SJSA1 (cell line): Measurements from ENCODE around the gene KIF1A. TPM values are rescaled to one million over a fixed set of nuclear protein-coding genes. Genes with fewer than 3 reads are reported as not detected.
"Not testable (repeated sequence)": the region's sequence is repeated elsewhere in the genome, so short reads cannot be mapped to it uniquely, and the experiment has no call there.

ENCODE experiments used
- DNase-seq, 2 experiments: peaks; one replicate each; pipeline ENCODE4 v3.0.0-alpha.2; 2015 to 2020; ENCODE audit warnings: low spot score in 2 of 2, low read depth in 1 of 2
- H3K27ac ChIP-seq: fragments of 250-450 bp; sonication (Bioruptor Pico); 2 replicates; pipeline ENCODE4 v1.5.1; 2020; ENCODE audit warnings: mild to moderate bottlenecking, moderate library complexity
- H3K27me3 ChIP-seq: fragments of 250-450 bp; sonication (Bioruptor Pico); replicated peaks from 2 replicates; pipeline ENCODE4 v1.5.1; 2020; ENCODE audit warnings: mild to moderate bottlenecking, moderate library complexity
- H3K36me3 ChIP-seq: fragments of 250-450 bp; sonication (Bioruptor Pico); 2 replicates; pipeline ENCODE4 v1.5.1; 2020; ENCODE audit warnings: mild to moderate bottlenecking
- H3K4me1 ChIP-seq: fragments of 250-450 bp; sonication (Bioruptor Pico); replicated peaks from 2 replicates; pipeline ENCODE4 v1.6.1; 2021; ENCODE audit warnings: mild to moderate bottlenecking
- H3K4me3 ChIP-seq: fragments of 250-450 bp; sonication (Bioruptor Pico); 2 replicates; pipeline ENCODE4 v1.5.1; 2020; ENCODE audit warnings: mild to moderate bottlenecking
- H3K9me3 ChIP-seq: fragments of 250-450 bp; sonication (Bioruptor Pico); replicated peaks from 2 replicates; pipeline ENCODE4 v1.5.1; 2020; ENCODE audit warnings: mild to moderate bottlenecking
- total RNA-seq: library from RNA; depleted of rRNA; stranded (reverse); fragments of >200 nt; shearing (Covaris generic); gene quantifications from 2 replicates; pipeline ENCODE4 v1.2.3, GENCODE V29; 2014; rRNA removed

The KIF1A gene
- total RNA-seq, 1 experiment from 2014 or later, result not detected

GRCh38 chr2:240678909-240679308 is 141.1 kb downstream of the KIF1A start:
- not testable (repeated sequence) for H3K4me1 ChIP-seq, H3K36me3 ChIP-seq, H3K27me3 ChIP-seq, DNase-seq, H3K4me3 ChIP-seq, H3K9me3 ChIP-seq, H3K27ac ChIP-seq

- H3K4me3 ChIP-seq, H3K9me3 ChIP-seq, H3K27ac ChIP-seq, H3K27me3 ChIP-seq, H3K36me3 ChIP-seq, H3K4me1 ChIP-seq, DNase-seq: not testable (repeated sequence)
These were observed 142.0 kb downstream of the KIF1A start for GRCh38 chr2:240678043-240678442.

- not testable (repeated sequence) for DNase-seq, H3K4me3 ChIP-seq, H3K36me3 ChIP-seq, H3K4me1 ChIP-seq, H3K27ac ChIP-seq, H3K9me3 ChIP-seq
- peaks cover 25% of the 10 kb centered on the region for H3K27me3 ChIP-seq
These were observed 144.7 kb downstream of the KIF1A start for GRCh38 chr2:240675345-240675744.

- H3K27me3 ChIP-seq, result peaks cover 32% of the 10 kb centered on the region
- DNase-seq, H3K27ac ChIP-seq, H3K4me3 ChIP-seq, H3K4me1 ChIP-seq, H3K9me3 ChIP-seq, H3K36me3 ChIP-seq: not testable (repeated sequence)
These were observed 145.4 kb downstream of the KIF1A start for GRCh38 chr2:240674461-240675184.

GRCh38 chr2:240672701-240673190 is 147.3 kb downstream of the KIF1A start:
- Histone ChIP-seq H3K36me3 (no peaks in the 10 kb centered on the region), H3K27me3 (peaks cover 48% of the 10 kb centered on the region), H3K4me3 (no peak overlapping the region), H3K4me1 (no peaks in the 10 kb centered on the region), H3K9me3 (no peaks in the 10 kb centered on the region), H3K27ac (no peak overlapping the region)
- DNase-seq, result no peak

- no peaks in the 10 kb centered on the region for H3K9me3 ChIP-seq
- H3K27ac ChIP-seq, result no peak overlapping the region
- no peak overlapping the region for H3K4me3 ChIP-seq
- H3K36me3 ChIP-seq, result no peaks in the 10 kb centered on the region
- no peak for DNase-seq
- H3K27me3 ChIP-seq, result peaks cover 52% of the 10 kb centered on the region
- no peaks in the 10 kb centered on the region for H3K4me1 ChIP-seq
These were observed 147.8 kb downstream of the KIF1A start for GRCh38 chr2:240672076-240672700.

GRCh38 chr2:240670950-240671349 is 149.1 kb downstream of the KIF1A start:
- DNase-seq, result no peak
- H3K27me3 ChIP-seq, result peaks cover 64% of the 10 kb centered on the region
- H3K9me3 ChIP-seq, result no peaks in the 10 kb centered on the region
- H3K27ac ChIP-seq, result no peak overlapping the region
- no peaks in the 10 kb centered on the region for H3K36me3 ChIP-seq
- no peaks in the 10 kb centered on the region for H3K4me1 ChIP-seq
- no peak overlapping the region for H3K4me3 ChIP-seq

- no peak for DNase-seq
- Histone ChIP-seq H3K4me3 (no peak overlapping the region), H3K9me3 (no peaks in the 10 kb centered on the region), H3K27ac (no peak overlapping the region), H3K4me1 (no peaks in the 10 kb centered on the region), H3K36me3 (no peaks in the 10 kb centered on the region), H3K27me3 (peaks cover 66% of the 10 kb centered on the region)
These were observed 149.6 kb downstream of the KIF1A start for GRCh38 chr2:240670402-240670801.

- H3K9me3 ChIP-seq, result no peaks in the 10 kb centered on the region
- DNase-seq, result no peak
- H3K4me1 ChIP-seq, result no peaks in the 10 kb centered on the region
- no peaks in the 10 kb centered on the region for H3K36me3 ChIP-seq
- no peak overlapping the region for H3K27ac ChIP-seq
- H3K27me3 ChIP-seq, result peaks cover 47% of the 10 kb centered on the region
- H3K4me3 ChIP-seq, result no peak overlapping the region
These were observed 155.4 kb downstream of the KIF1A start for GRCh38 chr2:240664622-240665021.

Other genes with a start within 250 kb of the KIF1A start
- gene CAPN10, start 233.5 kb downstream of the KIF1A start, total RNA-seq, result 17.7 and 34.0 TPM in 2 replicates
- 0.13 TPM in 1 of 2 replicates, not detected in the other for gene GPR35, start 194.7 kb downstream of the KIF1A start, total RNA-seq
- not detected in 2 replicates for gene AQP12B, start 137.3 kb downstream of the KIF1A start, total RNA-seq
- not detected in 2 replicates for gene AQP12A, start 128.4 kb downstream of the KIF1A start, total RNA-seq
- 0.26 TPM in 1 of 2 replicates, not detected in the other for gene AGXT, start 48.6 kb upstream of the KIF1A start, total RNA-seq
- 0.42 and 0.91 TPM in 2 replicates for gene MAB21L4, start 75.9 kb upstream of the KIF1A start, total RNA-seq
- not detected in 2 replicates for gene CROCC2, start 86.1 kb upstream of the KIF1A start, total RNA-seq
- 18.3 and 24.9 TPM in 2 replicates for gene SNED1, start 178.4 kb upstream of the KIF1A start, total RNA-seq